ENCODE measurements around the gene CRACR2A. TPM values are rescaled to one million over a fixed set of nuclear protein-coding genes. Genes with fewer than 3 reads are reported as not detected.

The CRACR2A gene
- total and polyA plus RNA-seq, 2 donors from 2014 or later, result 0.22 to 6.1 TPM

- FAIRE-seq (no peak), DNase-seq (no peak)
- no peak for TF ChIP-seq CTCF (IDR thresholded peaks at IDR 0.05; ENCODE audit: borderline replicate concordance, extremely low read depth, insufficient read depth)
- H3K4me1 ChIP-seq (ENCODE audit: control insufficient read depth in 2 of 3, insufficient read depth in 2 of 3, low read depth in 1 of 3, low read length in 3 of 3), result no peaks in the 10 kb centered on the region
- H3K9me3 ChIP-seq (ENCODE audit: control insufficient read depth in 2 of 3, insufficient read depth in 1 of 3, low read length in 3 of 3), result no peaks in the 10 kb centered on the region
- no peaks in the 10 kb centered on the region for H3K36me3 ChIP-seq (ENCODE audit: control insufficient read depth in 2 of 3, insufficient read depth in 3 of 3, low read length in 3 of 3)
- no peaks in the 10 kb centered on the region for H3K27me3 ChIP-seq (ENCODE audit: control insufficient read depth, insufficient read depth, low read length)
- intact Hi-C loops (cut with DNase I), result no loop called here
- no peak overlapping the region for H3K27ac ChIP-seq (ENCODE audit: low read depth in 2 of 2, low read length in 2 of 2)
- H3K4me3 ChIP-seq (ENCODE audit: low read length in 3 of 3), result no peak overlapping the region
- H3K9ac ChIP-seq (ENCODE audit: low read length in 3 of 3), result no peak overlapping the region
These were observed 122.2 kb downstream of the CRACR2A start for GRCh38 chr12:3630621-3631271.

GRCh38 chr12:3630111-3630510 is 122.8 kb downstream of the CRACR2A start:
- no peaks in the 10 kb centered on the region for H3K36me3 ChIP-seq (ENCODE audit: control insufficient read depth in 2 of 3, insufficient read depth in 3 of 3, low read length in 3 of 3)
- no peaks in the 10 kb centered on the region for H3K27me3 ChIP-seq (ENCODE audit: control insufficient read depth, insufficient read depth, low read length)
- intact Hi-C loops (cut with DNase I), result no loop called here
- no peak overlapping the region for H3K27ac ChIP-seq (ENCODE audit: low read depth in 2 of 2, low read length in 2 of 2)
- no peaks in the 10 kb centered on the region for H3K9me3 ChIP-seq (ENCODE audit: control insufficient read depth in 2 of 3, insufficient read depth in 1 of 3, low read length in 3 of 3)
- DNase-seq (no peak), FAIRE-seq (no peak)
- no peak overlapping the region for H3K4me3 ChIP-seq (ENCODE audit: low read length in 3 of 3)
- no peak overlapping the region for H3K9ac ChIP-seq (ENCODE audit: low read length in 3 of 3)
- H3K4me1 ChIP-seq (ENCODE audit: control insufficient read depth in 2 of 3, insufficient read depth in 2 of 3, low read depth in 1 of 3, low read length in 3 of 3), result no peaks in the 10 kb centered on the region
- no peak for TF ChIP-seq CTCF (IDR thresholded peaks at IDR 0.05; ENCODE audit: borderline replicate concordance, extremely low read depth, insufficient read depth)

GRCh38 chr12:3629057-3629830 is 123.7 kb downstream of the CRACR2A start:
- Histone ChIP-seq H3K9ac (ENCODE audit: low read length in 3 of 3) (no peak overlapping the region), H3K27ac (ENCODE audit: low read depth in 2 of 2, low read length in 2 of 2) (no peak overlapping the region), H3K9me3 (ENCODE audit: control insufficient read depth in 2 of 3, insufficient read depth in 1 of 3, low read length in 3 of 3) (no peaks in the 10 kb centered on the region), H3K4me1 (ENCODE audit: control insufficient read depth in 2 of 3, insufficient read depth in 2 of 3, low read depth in 1 of 3, low read length in 3 of 3) (no peaks in the 10 kb centered on the region), H3K27me3 (ENCODE audit: control insufficient read depth, insufficient read depth, low read length) (no peaks in the 10 kb centered on the region), H3K4me3 (ENCODE audit: low read length in 3 of 3) (no peak overlapping the region), H3K36me3 (ENCODE audit: control insufficient read depth in 2 of 3, insufficient read depth in 3 of 3, low read length in 3 of 3) (no peaks in the 10 kb centered on the region)
- FAIRE-seq, result no peak
- DNase-seq, result no peak
- intact Hi-C loops (cut with DNase I), result no loop called here
- TF ChIP-seq CTCF (IDR thresholded peaks at IDR 0.05; ENCODE audit: borderline replicate concordance, extremely low read depth, insufficient read depth), result no peak
